H9 (cell line): ENCODE measurements around the gene CCR4. TPM values are rescaled to one million over a fixed set of nuclear protein-coding genes. Genes with fewer than 3 reads are reported as not detected.

Experiments used
- DNase-seq: peaks from one replicate; pipeline ENCODE4 v3.0.0-alpha.2; 2017
- H2AFZ ChIP-seq: one replicate; pipeline ENCODE4 v1.6.1; 2013; ENCODE audit warnings: mild to moderate bottlenecking, low read length, control low read depth, moderate library complexity
- H2AK5ac ChIP-seq: 2 replicates; pipeline ENCODE4 v1.6.1; 2013; ENCODE audit warnings: low read length, control low read depth, mixed read lengths; ENCODE audit not compliant: insufficient read length
- H2BK120ac ChIP-seq: one replicate; pipeline ENCODE4 v1.6.1; 2013; ENCODE audit warnings: low read depth, mild to moderate bottlenecking, low read length, control low read depth, inconsistent platforms; ENCODE audit not compliant: poor library complexity, severe bottlenecking
- H2BK12ac ChIP-seq: 2 replicates; pipeline ENCODE4 v1.6.1; 2013; ENCODE audit warnings: low read length, control low read depth, mixed read lengths, low read depth; ENCODE audit not compliant: insufficient read length
- H2BK15ac ChIP-seq: 2 replicates; pipeline ENCODE4 v1.6.1; 2013; ENCODE audit warnings: low read depth, low read length, control low read depth
- H2BK20ac ChIP-seq: one replicate; pipeline ENCODE4 v1.6.1; 2013; ENCODE audit warnings: low read depth, mild to moderate bottlenecking, low read length, control low read depth, inconsistent platforms; ENCODE audit not compliant: poor library complexity, severe bottlenecking
- H2BK5ac ChIP-seq: 2 replicates; pipeline ENCODE4 v1.6.1; 2013; ENCODE audit warnings: low read length, control low read depth, mixed read lengths; ENCODE audit not compliant: insufficient read length
- H3K14ac ChIP-seq: 2 replicates; pipeline ENCODE4 v1.6.1; 2013; ENCODE audit warnings: low read length, control low read depth; ENCODE audit not compliant: insufficient read depth
- H3K18ac ChIP-seq: 2 replicates; pipeline ENCODE4 v1.6.1; 2013; ENCODE audit warnings: low read depth, mild to moderate bottlenecking, mixed read lengths, low read length, control low read depth; ENCODE audit not compliant: insufficient read length
- H3K23ac ChIP-seq: 2 replicates; pipeline ENCODE4 v1.6.1; 2013; ENCODE audit warnings: low read length, control low read depth, mixed read lengths, low read depth; ENCODE audit not compliant: insufficient read length
- H3K23me2 ChIP-seq: 2 replicates; pipeline ENCODE4 v1.6.1; 2013; ENCODE audit warnings: low read depth, mild to moderate bottlenecking, mixed read lengths, low read length, control low read depth; ENCODE audit not compliant: insufficient read length, poor library complexity, severe bottlenecking
- H3K27ac ChIP-seq: 2 replicates; pipeline ENCODE4 v1.5.1; 2013; ENCODE audit warnings: low read length, control low read depth, mixed read lengths, low read depth; ENCODE audit not compliant: insufficient read length
- H3K27me3 ChIP-seq: 2 replicates; pipeline ENCODE4 v1.6.1; 2013; ENCODE audit warnings: low read length, control low read depth, inconsistent platforms; ENCODE audit not compliant: insufficient read depth
- H3K4ac ChIP-seq: 2 replicates; pipeline ENCODE4 v1.6.1; 2013; ENCODE audit warnings: low read depth, mild to moderate bottlenecking, control low read depth, inconsistent platforms, low read length, moderate library complexity
- H3K4me1 ChIP-seq: 2 replicates; pipeline ENCODE4 v1.6.1; 2013; ENCODE audit warnings: low read length, control low read depth, inconsistent platforms; ENCODE audit not compliant: insufficient read depth
- H3K4me2 ChIP-seq: 2 replicates; pipeline ENCODE4 v1.6.1; 2013; ENCODE audit warnings: low read length, control low read depth, mixed read lengths; ENCODE audit not compliant: insufficient read length, insufficient read depth
- H3K56ac ChIP-seq: 2 replicates; pipeline ENCODE4 v1.6.1; 2013; ENCODE audit warnings: low read depth, mild to moderate bottlenecking, mixed read lengths, low read length, control low read depth; ENCODE audit not compliant: insufficient read length
- H3K79me1 ChIP-seq: 2 replicates; pipeline ENCODE4 v1.6.1; 2013; ENCODE audit warnings: low read depth, mild to moderate bottlenecking, moderate library complexity, low read length, control low read depth, inconsistent platforms; ENCODE audit not compliant: insufficient read depth, poor library complexity, severe bottlenecking
- H3K79me2 ChIP-seq: 2 replicates; pipeline ENCODE4 v1.6.1; 2013; ENCODE audit warnings: low read length, control low read depth, inconsistent platforms; ENCODE audit not compliant: insufficient read depth
- H3K9ac ChIP-seq: 2 replicates; pipeline ENCODE4 v1.6.1; 2013; ENCODE audit warnings: low read length, control low read depth, mixed read lengths; ENCODE audit not compliant: insufficient read length; ENCODE audit errors: extremely low read depth
- H3K9me3 ChIP-seq: one replicate; pipeline ENCODE4 v1.6.1; 2013; ENCODE audit warnings: low read depth, low read length, inconsistent platforms; ENCODE audit not compliant: control insufficient read depth
- H3T11ph ChIP-seq: one replicate; pipeline ENCODE4 v1.6.1; 2013; ENCODE audit warnings: mild to moderate bottlenecking, low read length, control low read depth, inconsistent platforms
- H4K20me1 ChIP-seq: one replicate; pipeline ENCODE4 v1.6.1; 2013; ENCODE audit not compliant: control insufficient read depth, insufficient read length, insufficient read depth
- H4K5ac ChIP-seq: 2 replicates; pipeline ENCODE4 v1.6.1; 2013; ENCODE audit warnings: low read depth, mild to moderate bottlenecking, mixed read lengths, low read length, control low read depth; ENCODE audit not compliant: insufficient read length
- H4K8ac ChIP-seq: replicated peaks from 2 replicates; pipeline ENCODE4 v1.6.1; 2013; ENCODE audit warnings: low read length, control low read depth, mixed read lengths, low read depth; ENCODE audit not compliant: insufficient read length
- H4K91ac ChIP-seq: 2 replicates; pipeline ENCODE4 v1.6.1; 2013; ENCODE audit warnings: low read depth, mild to moderate bottlenecking, moderate library complexity, mixed read lengths, low read length, control low read depth; ENCODE audit not compliant: insufficient read length
- H3K27ac Mint-ChIP-seq, 3 experiments: 2 replicates in 2 of 3; 3 replicates in 1 of 3; pipeline ENCODE4 v1.8.0; 2020 to 2021; ENCODE audit warnings: mixed read lengths in 3 of 3, mild to moderate bottlenecking in 1 of 3, moderate library complexity in 1 of 3
- H3K27me3 Mint-ChIP-seq: 2 replicates; pipeline ENCODE4 v1.8.0; 2021; ENCODE audit warnings: low read depth, mild to moderate bottlenecking, moderate library complexity, mixed read lengths
- H3K36me3 Mint-ChIP-seq, 3 experiments: 2 replicates in 2 of 3; 3 replicates in 1 of 3; pipeline ENCODE4 v1.8.0; 2020 to 2021; ENCODE audit warnings: low read depth in 3 of 3, mixed read lengths in 3 of 3; ENCODE audit not compliant: insufficient read depth in 1 of 3
- H3K4me1 Mint-ChIP-seq, 2 experiments: 2 replicates each; pipeline ENCODE4 v1.8.0; 2020; ENCODE audit warnings: mixed read lengths in 2 of 2
- H3K4me3 Mint-ChIP-seq, 2 experiments: 2 replicates in 1 of 2; 3 replicates in 1 of 2; pipeline ENCODE4 v1.8.0; 2020 to 2021; ENCODE audit warnings: mild to moderate bottlenecking in 2 of 2, mixed read lengths in 2 of 2, moderate library complexity in 1 of 2
- H3K9me3 Mint-ChIP-seq, 2 experiments: 2 replicates in 1 of 2; 3 replicates in 1 of 2; pipeline ENCODE4 v1.8.0; 2020; ENCODE audit warnings: mild to moderate bottlenecking in 2 of 2, mixed read lengths in 2 of 2, moderate library complexity in 1 of 2
- WGBS: extraction: QIAGEN DNeasy Blood & Tissue Kit; methylation state at CpG from one replicate; pipeline ENCODE4 v1.1.7; 2013; ENCODE audit warnings: missing lambda C conversion rate, low lambda C conversion rate, mixed read lengths; ENCODE audit not compliant: insufficient read length; ENCODE audit errors: extremely low coverage; 5-methylcytosine and 5-hydroxymethylcytosine counted together
- total RNA-seq: library from RNA; stranded (reverse); gene quantifications from 2 replicates; pipeline ENCODE4 v1.2.1, GENCODE V29; 2021
- TF ChIP-seq, protein P1 (sequence below): fragments of 200-600 bp; sonication (generic); conservative IDR thresholded peaks from 3 replicates; pipeline ENCODE4 v1.8.0; 2021; ENCODE audit warnings: antibody characterized with exemption, mild to moderate bottlenecking

The CCR4 gene
- total RNA-seq, 1 experiment from 2014 or later, result 0.07 TPM

DNA sequence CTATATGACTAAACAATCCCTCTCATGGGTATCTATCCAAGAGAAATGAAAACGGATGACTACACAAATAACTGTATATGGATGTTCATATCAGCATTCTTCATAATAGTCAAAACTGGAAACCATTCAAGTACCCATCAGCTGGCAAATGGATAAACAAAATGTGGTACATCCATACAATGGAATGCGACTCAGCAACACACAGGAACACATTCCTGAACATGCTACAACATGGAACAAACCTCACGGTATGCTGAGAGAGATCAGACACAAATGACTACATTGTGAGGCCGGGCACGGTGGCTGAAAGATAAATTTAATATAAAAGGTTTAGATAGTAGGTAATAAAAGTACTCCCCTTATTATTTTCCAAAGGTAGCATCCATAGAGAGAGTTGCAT is 42.6 kb downstream of the CCR4 start:
- Histone ChIP-seq H3K9me3 (no peaks in the 10 kb centered on the region), H3K9ac (no peak overlapping the region), H3K79me2 (no peaks in the 10 kb centered on the region), H2AFZ (no peak overlapping the region), H3K14ac (no peak overlapping the region), H3K18ac (no peak overlapping the region), H3K4me1 (no peaks in the 10 kb centered on the region), H2AK5ac (no peak overlapping the region), H3T11ph (no peak overlapping the region), H4K91ac (no peak overlapping the region), H3K4me2 (no peak overlapping the region), H2BK20ac (no peak overlapping the region), H4K5ac (no peak overlapping the region), H2BK15ac (no peak overlapping the region), H2BK5ac (no peak overlapping the region), H2BK12ac (no peak overlapping the region), H3K27ac (no peak overlapping the region), H4K20me1 (no peaks in the 10 kb centered on the region), H2BK120ac (no peak overlapping the region), H3K23ac (no peak overlapping the region), H4K8ac (no peak overlapping the region), H3K27me3 (no peaks in the 10 kb centered on the region), H3K23me2 (no peaks in the 10 kb centered on the region), H3K56ac (no peak overlapping the region), H3K79me1 (no peaks in the 10 kb centered on the region), H3K4ac (no peak overlapping the region)
- Mint-ChIP-seq H3K4me1 (peaks cover 12 to 16% of the 10 kb centered on the region in 2 experiments), H3K9me3 (no peaks in the 10 kb centered on the region), H3K27me3 (no peaks in the 10 kb centered on the region), H3K27ac (no peak overlapping the region), H3K36me3 (no peaks in the 10 kb centered on the region; a peak in 1 of 7 replicates), H3K4me3 (no peak overlapping the region)
- no peak for DNase-seq
- TF ChIP-seq, protein P1, sequence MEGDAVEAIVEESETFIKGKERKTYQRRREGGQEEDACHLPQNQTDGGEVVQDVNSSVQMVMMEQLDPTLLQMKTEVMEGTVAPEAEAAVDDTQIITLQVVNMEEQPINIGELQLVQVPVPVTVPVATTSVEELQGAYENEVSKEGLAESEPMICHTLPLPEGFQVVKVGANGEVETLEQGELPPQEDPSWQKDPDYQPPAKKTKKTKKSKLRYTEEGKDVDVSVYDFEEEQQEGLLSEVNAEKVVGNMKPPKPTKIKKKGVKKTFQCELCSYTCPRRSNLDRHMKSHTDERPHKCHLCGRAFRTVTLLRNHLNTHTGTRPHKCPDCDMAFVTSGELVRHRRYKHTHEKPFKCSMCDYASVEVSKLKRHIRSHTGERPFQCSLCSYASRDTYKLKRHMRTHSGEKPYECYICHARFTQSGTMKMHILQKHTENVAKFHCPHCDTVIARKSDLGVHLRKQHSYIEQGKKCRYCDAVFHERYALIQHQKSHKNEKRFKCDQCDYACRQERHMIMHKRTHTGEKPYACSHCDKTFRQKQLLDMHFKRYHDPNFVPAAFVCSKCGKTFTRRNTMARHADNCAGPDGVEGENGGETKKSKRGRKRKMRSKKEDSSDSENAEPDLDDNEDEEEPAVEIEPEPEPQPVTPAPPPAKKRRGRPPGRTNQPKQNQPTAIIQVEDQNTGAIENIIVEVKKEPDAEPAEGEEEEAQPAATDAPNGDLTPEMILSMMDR, result no peak
- WGBS, result no CpG with 5 or more reads among the region's 5 CpGs
